Measurements from ENCODE around the gene UROD.
"Not testable (repeated sequence)": the region's sequence is repeated elsewhere in the genome, so short reads cannot be mapped to it uniquely, and the experiment has no call there.

The UROD gene

GRCh38 chr1:45011837-45012638, at the start of gene UROD:
UROD (plus strand) TSS chr1:45012254; CDS start chr1:45012266, 12 bp downstream.
- DNase-seq, result peak; percentile 87 to 99 (median 89)
- intact Hi-C loops (cut with DNase I), result loop anchor here (2.0 to 5.0 kb wide), 4 partner anchors 25 to 280 kb away; partner anchors contain the start of genes EIF2B3 and RNU5D-1

GRCh38 chr1:44962729-44963128, 49.3 kb upstream of the UROD start:
- DNase-seq, result no peak
- intact Hi-C loops (cut with DNase I), result no loop called here

- no peak for DNase-seq
- intact Hi-C loops (cut with DNase I), result no loop called here
Observed at GRCh38 chr1:44964396-44964795, 47.7 kb upstream of the UROD start.

- intact Hi-C loops (cut with DNase I), result no loop called here
Observed at GRCh38 chr1:44970317-44970716, 41.7 kb upstream of the UROD start.

GRCh38 chr1:44973645-44974044, 38.4 kb upstream of the UROD start:
- no peak for DNase-seq
- intact Hi-C loops (cut with DNase I), result no loop called here

More at GRCh38 chr1:44970317-44970716, 41.7 kb upstream of the UROD start:
- DNase-seq, result no peak

- intact Hi-C loops (cut with DNase I), result no loop called here
- DNase-seq, result no peak
Observed at GRCh38 chr1:44976252-44976651, 35.8 kb upstream of the UROD start.

GRCh38 chr1:44977372-44977771, 34.7 kb upstream of the UROD start:
- DNase-seq, result not testable (repeated sequence)

GRCh38 chr1:44985747-44986359, 26.2 kb upstream of the UROD start:
- intact Hi-C loops (cut with DNase I), result loop anchor here (2.0 to 5.0 kb wide), 2 partner anchors 25 to 149 kb away; partner anchors contain the start of gene HECTD3
- DNase-seq, result peak in 2 of 10 donors; percentile 14 to 25

More at GRCh38 chr1:44977372-44977771, 34.7 kb upstream of the UROD start:
- intact Hi-C loops (cut with DNase I), result not testable (repeated sequence)

- intact Hi-C loops (cut with DNase I), result loop anchor here (5.0 kb wide), 1 partner anchor 151 kb away; no protein-coding TSS in a partner anchor
Observed at GRCh38 chr1:44988531-44989156, 23.4 kb upstream of the UROD start.

GRCh38 chr1:44994309-44994898, 17.6 kb upstream of the UROD start:
- intact Hi-C loops (cut with DNase I), result no loop called here
- peak in 1 of 10 donors; percentile 9 for DNase-seq

More at GRCh38 chr1:44988531-44989156, 23.4 kb upstream of the UROD start:
- peak in 2 of 10 donors; percentile 63 to 71 for DNase-seq

GRCh38 chr1:44995467-44996238, 16.4 kb upstream of the UROD start:
- DNase-seq, result peak in 1 of 10 donors; percentile 40
- intact Hi-C loops (cut with DNase I), result no loop called here

- DNase-seq, result no peak
- intact Hi-C loops (cut with DNase I), result no loop called here
Observed at GRCh38 chr1:44999232-44999631, 12.8 kb upstream of the UROD start.

- peak in 1 of 10 donors; percentile 78 for DNase-seq
- intact Hi-C loops (cut with DNase I), result no loop called here
Observed at GRCh38 chr1:45001011-45001481, 11.0 kb upstream of the UROD start.

GRCh38 chr1:45001576-45001975, 10.5 kb upstream of the UROD start:
- intact Hi-C loops (cut with DNase I), result not testable (repeated sequence)
- peak in 1 of 10 donors; percentile 41 for DNase-seq

GRCh38 chr1:45002650-45003645, 9.1 kb upstream of the UROD start:
- intact Hi-C loops (cut with DNase I), result no loop called here
- peak in 1 of 10 donors; percentile 67 for DNase-seq

GRCh38 chr1:45003741-45004140, 8.3 kb upstream of the UROD start:
- DNase-seq, result peak in 2 of 10 donors; percentile 52 to 55
- intact Hi-C loops (cut with DNase I), result no loop called here

GRCh38 chr1:45004281-45004920, 7.7 kb upstream of the UROD start:
- intact Hi-C loops (cut with DNase I), result no loop called here
- peak in 2 of 10 donors; percentile 14 to 57 for DNase-seq

GRCh38 chr1:45005761-45006160, 6.3 kb upstream of the UROD start:
- DNase-seq, result peak in 1 of 10 donors; percentile 52
- intact Hi-C loops (cut with DNase I), result no loop called here

All from posterior cingulate gyrus (tissue), 11 donors.